BJ (cell line): ENCODE data around the gene MYH3. TPM values are rescaled to one million over a fixed set of nuclear protein-coding genes. Genes with fewer than 3 reads are reported as not detected.

ENCODE experiments used
- CTCF ChIA-PET: fragments of 350-600 bp; formaldehyde crosslinking; extraction: SDS; loops from one replicate; lab custom pipeline; 2021; ENCODE audit warnings: antibody characterized with exemption, inconsistent platforms; lab: Yijun Ruan, JAX
- POLR2A ChIA-PET: fragments of 300-600 bp; sonication (Branson Sonifier 250); formaldehyde crosslinking; extraction: SDS; loops from one replicate; lab custom pipeline; 2021; ENCODE audit warnings: antibody characterized with exemption; lab: Charles Lee
- DNase-seq: peaks from one replicate; pipeline ENCODE4 v3.0.0-alpha.2; 2011; ENCODE audit warnings: low read depth
- H3K27me3 ChIP-seq: 2 replicates; pipeline ENCODE4 v1.6.0; 2011; ENCODE audit warnings: low read length; ENCODE audit not compliant: control insufficient read depth, insufficient read depth
- H3K36me3 ChIP-seq: 2 replicates; pipeline ENCODE4 v1.5.1; 2011; ENCODE audit warnings: low read length; ENCODE audit not compliant: control insufficient read depth, insufficient read depth
- H3K4me3 ChIP-seq: 2 replicates; pipeline ENCODE4 v1.5.1; 2011; ENCODE audit warnings: low read depth, mild to moderate bottlenecking, control low read depth, low read length
- CTCF ChIP-seq: IDR thresholded peaks from 2 replicates; pipeline ENCODE4 v1.5.1; 2011; ENCODE audit warnings: low read depth, mild to moderate bottlenecking, control low read depth, inconsistent platforms, low read length, moderate library complexity; ENCODE audit not compliant: insufficient read depth
- polyA plus RNA-seq: library from polyadenylated mRNA; depleted of rRNA; stranded (reverse); fragments of >200 nt; gene quantifications from 2 replicates; pipeline ENCODE4 v1.2.3, GENCODE V29; 2011

The MYH3 gene
- polyA plus RNA-seq, 1 experiment: 1.3 TPM

GRCh38 chr17:10631048-10631700 lies 25.9 kb downstream of the MYH3 start:
- ChIA-PET CTCF (interaction anchor here (0.6 to 19.6 kb wide), 13 partner anchors 12 to 311 kb away, joined by 3 to 219 read pairs (median 4); no protein-coding TSS in a partner anchor), POLR2A (no interaction called here)

GRCh38 chr17:10629706-10630105 lies 27.4 kb downstream of the MYH3 start:
- POLR2A ChIA-PET: no interaction called here
- no peak for DNase-seq
- Histone ChIP-seq H3K36me3 (no peaks in the 10 kb centered on the region), H3K27me3 (no peaks in the 10 kb centered on the region), H3K4me3 (no peak overlapping the region)
- CTCF ChIA-PET: interaction anchor here (0.9 to 19.6 kb wide), 8 partner anchors 8 to 305 kb away, joined by 3 to 219 read pairs (median 4); no protein-coding TSS in a partner anchor
- TF ChIP-seq CTCF: no peak

More at GRCh38 chr17:10631048-10631700, 25.9 kb downstream of the MYH3 start:
- no peaks in the 10 kb centered on the region for H3K27me3 ChIP-seq
- no peak overlapping the region for H3K4me3 ChIP-seq
- peak; percentile 94 for TF ChIP-seq CTCF
- no peaks in the 10 kb centered on the region for H3K36me3 ChIP-seq
- no peak for DNase-seq

- H3K36me3 ChIP-seq: no peaks in the 10 kb centered on the region
- POLR2A ChIA-PET: no interaction called here
- peak; percentile 38; the same call in 1 of the 2 replicates for TF ChIP-seq CTCF
- CTCF ChIA-PET: interaction anchor here (0.9 to 19.6 kb wide), 5 partner anchors 9 to 219 kb away, joined by 3 to 219 read pairs (median 44); no protein-coding TSS in a partner anchor
- no peak for DNase-seq
- H3K27me3 ChIP-seq: no peaks in the 10 kb centered on the region
- H3K4me3 ChIP-seq: no peak overlapping the region
These were observed 28.4 kb downstream of the MYH3 start for GRCh38 chr17:10628756-10629155.

- ChIA-PET POLR2A (no interaction called here), CTCF (interaction anchor here (0.9 to 19.6 kb wide), 3 partner anchors 8 to 218 kb away, joined by 4 to 219 read pairs (median 6); no protein-coding TSS in a partner anchor)
- Histone ChIP-seq H3K4me3 (no peak overlapping the region), H3K27me3 (no peaks in the 10 kb centered on the region), H3K36me3 (no peaks in the 10 kb centered on the region)
- TF ChIP-seq CTCF: no peak
- DNase-seq: no peak
These were observed 30.7 kb downstream of the MYH3 start for GRCh38 chr17:10626390-10626789.

GRCh38 chr17:10624969-10625368 lies 32.1 kb downstream of the MYH3 start:
- no peak for TF ChIP-seq CTCF
- Histone ChIP-seq H3K36me3 (no peaks in the 10 kb centered on the region), H3K27me3 (no peaks in the 10 kb centered on the region), H3K4me3 (no peak overlapping the region)
- POLR2A ChIA-PET: no interaction called here
- CTCF ChIA-PET: interaction anchor here (0.7 to 19.6 kb wide), 2 partner anchors 7 to 641 kb away, joined by 4 to 219 read pairs; no protein-coding TSS in a partner anchor
- no peak for DNase-seq
